Adrenal gland (tissue), 5 donors: ENCODE measurements around the gene STX18.

Source experiments
- CTCF ChIP-seq, 6 experiments: fragments of 450-650 bp in 4 of 6; fragments of 200-600 bp in 2 of 6; sonication (generic) in 1 of 6; IDR thresholded peaks; 1 replicate in 5 of 6; 2 replicates in 1 of 6; pipeline versions ENCODE4 v1.5.1 to v1.8.0; 2016 to 2021; ENCODE audit warnings: antibody characterized with exemption in 6 of 6, mild to moderate bottlenecking in 2 of 6, moderate library complexity in 1 of 6
- POLR2A ChIP-seq, 2 donors: fragments of 450-650 bp; IDR thresholded peaks; one replicate each; pipeline ENCODE4 v1.6.1; 2017; ENCODE audit warnings: antibody characterized with exemption in 2 of 2, mild to moderate bottlenecking in 2 of 2, moderate library complexity in 1 of 2
- donor health status: DM: no; HTN: no; CAD: no.

GRCh38 chr4:4386736-4387392 lies 155.0 kb downstream of the STX18 start, which contains the start of gene NSG1:
- no peak for TF ChIP-seq POLR2A (IDR thresholded peaks at IDR 0.05)
- TF ChIP-seq CTCF (IDR thresholded peaks at IDR 0.05): no peak
